Loucy (cell line): Measurements from ENCODE around the gene GPSM3.

ENCODE experiments used
- EZH2phosphoT487 ChIP-seq: fragments of 200-600 bp; IDR thresholded peaks from 2 replicates; pipeline ENCODE4 v1.6.1; 2018; ENCODE audit warnings: antibody characterized with exemption, mild to moderate bottlenecking, moderate library complexity, borderline replicate concordance
- TF ChIP-seq, protein P1 (sequence below): fragments of 200-600 bp; sonication (generic); conservative IDR thresholded peaks from 2 replicates; pipeline ENCODE4 v1.5.1; 2014; ENCODE audit warnings: mild to moderate bottlenecking, antibody characterized with exemption, low read length

GRCh38 chr6:32179766-32180405 is 12.6 kb downstream of the GPSM3 start:
- TF ChIP-seq, protein P1, sequence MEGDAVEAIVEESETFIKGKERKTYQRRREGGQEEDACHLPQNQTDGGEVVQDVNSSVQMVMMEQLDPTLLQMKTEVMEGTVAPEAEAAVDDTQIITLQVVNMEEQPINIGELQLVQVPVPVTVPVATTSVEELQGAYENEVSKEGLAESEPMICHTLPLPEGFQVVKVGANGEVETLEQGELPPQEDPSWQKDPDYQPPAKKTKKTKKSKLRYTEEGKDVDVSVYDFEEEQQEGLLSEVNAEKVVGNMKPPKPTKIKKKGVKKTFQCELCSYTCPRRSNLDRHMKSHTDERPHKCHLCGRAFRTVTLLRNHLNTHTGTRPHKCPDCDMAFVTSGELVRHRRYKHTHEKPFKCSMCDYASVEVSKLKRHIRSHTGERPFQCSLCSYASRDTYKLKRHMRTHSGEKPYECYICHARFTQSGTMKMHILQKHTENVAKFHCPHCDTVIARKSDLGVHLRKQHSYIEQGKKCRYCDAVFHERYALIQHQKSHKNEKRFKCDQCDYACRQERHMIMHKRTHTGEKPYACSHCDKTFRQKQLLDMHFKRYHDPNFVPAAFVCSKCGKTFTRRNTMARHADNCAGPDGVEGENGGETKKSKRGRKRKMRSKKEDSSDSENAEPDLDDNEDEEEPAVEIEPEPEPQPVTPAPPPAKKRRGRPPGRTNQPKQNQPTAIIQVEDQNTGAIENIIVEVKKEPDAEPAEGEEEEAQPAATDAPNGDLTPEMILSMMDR, result no peak
- TF ChIP-seq EZH2phosphoT487, result no peak
